ENCODE results near the gene DDX11. TPM values are rescaled to one million over a fixed set of nuclear protein-coding genes. Genes with fewer than 3 reads are reported as not detected.
"Not testable (repeated sequence)": the region's sequence is repeated elsewhere in the genome, so short reads cannot be mapped to it uniquely, and the experiment has no call there.

The DDX11 gene
- total and polyA plus RNA-seq, 2 experiments from 2014 or later: 66.0 to 103 TPM

- no peaks in the 10 kb centered on the region for H3K9me3 Mint-ChIP-seq
- Histone ChIP-seq H3K36me3 (ENCODE audit: insufficient read depth) (0 out of 2 replicates have a peak, but pooled peaks cover 3% of the 10 kb centered on the region), H3K27me3 (ENCODE audit: insufficient read depth) (no peaks in the 10 kb centered on the region), H2AFZ (no peak overlapping the region), H3F3A (replicated peaks; ENCODE audit: low read depth) (no peaks in the 10 kb centered on the region), H3K4me2 (no peak overlapping the region), H3K79me2 (replicated peaks; ENCODE audit: insufficient read depth) (no peaks in the 10 kb centered on the region), H3K4me1 (ENCODE audit: insufficient read depth) (no peaks in the 10 kb centered on the region), H3K9me2 (ENCODE audit: insufficient read depth) (no peaks in the 10 kb centered on the region), H4K20me1 (replicated peaks; ENCODE audit: insufficient read depth) (no peaks in the 10 kb centered on the region), H3K27ac (ENCODE audit: low read depth) (no peak overlapping the region), H3K4me3 (no peak overlapping the region)
- no peak for DNase-seq (ENCODE audit: low spot score)
- TF ChIP-seq, protein P1, sequence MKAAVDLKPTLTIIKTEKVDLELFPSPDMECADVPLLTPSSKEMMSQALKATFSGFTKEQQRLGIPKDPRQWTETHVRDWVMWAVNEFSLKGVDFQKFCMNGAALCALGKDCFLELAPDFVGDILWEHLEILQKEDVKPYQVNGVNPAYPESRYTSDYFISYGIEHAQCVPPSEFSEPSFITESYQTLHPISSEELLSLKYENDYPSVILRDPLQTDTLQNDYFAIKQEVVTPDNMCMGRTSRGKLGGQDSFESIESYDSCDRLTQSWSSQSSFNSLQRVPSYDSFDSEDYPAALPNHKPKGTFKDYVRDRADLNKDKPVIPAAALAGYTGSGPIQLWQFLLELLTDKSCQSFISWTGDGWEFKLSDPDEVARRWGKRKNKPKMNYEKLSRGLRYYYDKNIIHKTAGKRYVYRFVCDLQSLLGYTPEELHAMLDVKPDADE (IDR thresholded peaks at IDR 0.05): no peak
- TF ChIP-seq ZNF331 (CRISPR knock-in tag; IDR thresholded peaks at IDR 0.05; ENCODE audit: low read depth) (no peak), ZNF462 (CRISPR knock-in tag; IDR thresholded peaks at IDR 0.05) (no peak), POLR2AphosphoS5 (IDR thresholded peaks at IDR 0.05; ENCODE audit: low read depth) (no peak), STAT1 (IDR thresholded peaks at IDR 0.05; ENCODE audit: unreplicated experiment) (no peak), ZNF114 (CRISPR knock-in tag; IDR thresholded peaks at IDR 0.05) (no peak), JUNB (IDR thresholded peaks at IDR 0.05; ENCODE audit: unreplicated experiment) (no peak), EZH2 (IDR thresholded peaks at IDR 0.05; ENCODE audit: low read depth, unreplicated experiment) (no peak)
- H3K4me1 Mint-ChIP-seq: no peaks in the 10 kb centered on the region; the same call in 2 of the 3 replicates
- peaks cover 2% of the 10 kb centered on the region for H3K27me3 Mint-ChIP-seq (ENCODE audit: insufficient read depth, low read depth, poor library complexity)
- no peak overlapping the region for H3K27ac Mint-ChIP-seq
- ATAC-seq: no peak
- H3K4me3 Mint-ChIP-seq: no peak overlapping the region
- H3K36me3 Mint-ChIP-seq (ENCODE audit: low read depth): peaks cover 54% of the 10 kb centered on the region
Observed at GRCh38 chr12:31089072-31089471, 15.4 kb downstream of the DDX11 start.

DNA sequence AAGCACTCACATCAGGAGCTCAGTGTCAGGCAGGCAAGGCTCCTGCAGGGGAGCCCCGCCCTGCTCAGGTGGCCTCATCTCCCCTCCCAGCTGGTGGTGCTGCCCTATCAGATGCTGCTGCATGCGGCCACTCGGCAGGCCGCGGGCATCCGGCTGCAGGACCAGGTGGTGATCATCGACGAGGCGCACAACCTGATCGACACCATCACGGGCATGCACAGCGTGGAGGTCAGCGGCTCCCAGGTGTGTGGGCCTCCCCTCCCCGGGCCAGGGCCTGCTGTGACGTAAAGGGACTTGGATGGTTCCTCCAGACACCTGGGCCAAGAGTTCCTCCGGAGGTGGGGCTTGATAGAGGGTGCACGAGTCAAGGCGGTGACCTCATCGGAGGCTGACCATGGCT lies 18.0 kb downstream of the DDX11 start:
- not testable (repeated sequence) for H3K9me2 ChIP-seq (ENCODE audit: insufficient read depth); H3K4me3 ChIP-seq; H3K4me1 ChIP-seq (ENCODE audit: insufficient read depth); H2AFZ ChIP-seq; DNase-seq (ENCODE audit: low spot score); H3K27ac Mint-ChIP-seq; H3F3A ChIP-seq (replicated peaks; ENCODE audit: low read depth); H3K9me3 Mint-ChIP-seq; H3K79me2 ChIP-seq (replicated peaks; ENCODE audit: insufficient read depth); H3K4me2 ChIP-seq; H3K36me3 ChIP-seq (ENCODE audit: insufficient read depth); H3K27me3 ChIP-seq (ENCODE audit: insufficient read depth); H3K27me3 Mint-ChIP-seq (ENCODE audit: insufficient read depth, low read depth, poor library complexity); H4K20me1 ChIP-seq (replicated peaks; ENCODE audit: insufficient read depth); H3K4me1 Mint-ChIP-seq; ATAC-seq; H3K27ac ChIP-seq (ENCODE audit: low read depth); H3K4me3 Mint-ChIP-seq
- H3K36me3 Mint-ChIP-seq (ENCODE audit: low read depth): peaks cover 62% of the 10 kb centered on the region

GRCh38 chr12:31092718-31093117 lies 19.1 kb downstream of the DDX11 start:
- not testable (repeated sequence) for H3K27ac ChIP-seq (ENCODE audit: low read depth); H3K4me1 ChIP-seq (ENCODE audit: insufficient read depth); H3K27ac Mint-ChIP-seq; H3K36me3 ChIP-seq (ENCODE audit: insufficient read depth); H3K9me3 Mint-ChIP-seq; ATAC-seq; H3K4me3 Mint-ChIP-seq; H3K9me2 ChIP-seq (ENCODE audit: insufficient read depth); DNase-seq (ENCODE audit: low spot score); H3K79me2 ChIP-seq (replicated peaks; ENCODE audit: insufficient read depth); H3K4me3 ChIP-seq; H3K4me2 ChIP-seq; H3F3A ChIP-seq (replicated peaks; ENCODE audit: low read depth); H4K20me1 ChIP-seq (replicated peaks; ENCODE audit: insufficient read depth); H2AFZ ChIP-seq; H3K27me3 Mint-ChIP-seq (ENCODE audit: insufficient read depth, low read depth, poor library complexity); H3K27me3 ChIP-seq (ENCODE audit: insufficient read depth); H3K4me1 Mint-ChIP-seq
- H3K36me3 Mint-ChIP-seq (ENCODE audit: low read depth): peaks cover 62% of the 10 kb centered on the region

Data from GM23338 (cell line).